ENCODE results near the gene HTRA2.

Gene HTRA2

DNA sequence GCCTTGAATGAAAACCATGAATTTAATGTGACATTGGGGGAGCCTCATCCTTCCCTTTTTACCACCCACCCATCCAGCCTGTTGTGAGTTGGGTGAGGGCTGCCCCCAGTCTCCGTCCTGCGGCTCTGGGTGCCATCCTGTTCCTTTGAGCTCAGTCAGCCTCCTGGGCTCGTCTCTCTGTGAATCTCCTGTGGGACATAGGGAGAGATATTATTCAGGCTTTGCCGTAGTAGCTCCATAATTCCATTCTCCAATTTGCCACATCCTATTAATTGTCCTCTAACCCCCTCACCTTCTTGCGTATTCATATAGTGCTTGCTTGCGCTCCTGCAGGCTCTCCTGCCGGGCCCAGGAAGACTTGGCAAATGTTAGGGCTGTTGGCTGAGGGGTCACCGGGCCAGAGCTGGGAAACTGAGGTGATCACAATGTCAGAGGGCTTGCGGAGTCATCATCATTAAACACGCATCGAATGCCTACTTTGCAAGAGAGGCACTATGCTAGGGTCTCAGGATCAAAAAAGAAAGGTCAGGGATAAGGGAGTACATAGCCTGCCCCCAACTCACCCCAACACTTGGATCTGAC lies 3.0 kb upstream of the HTRA2 start:
- Histone ChIP-seq H3K9ac (ENCODE audit: low read length) (no peak overlapping the region), H3K4me1 (ENCODE audit: insufficient read depth, low read length) (peaks cover 25% of the 10 kb centered on the region), H3K27me3 (ENCODE audit: control insufficient read depth in 1 of 2, insufficient read depth in 2 of 2, low read length in 2 of 2) (no peaks in the 10 kb centered on the region), H3K27ac (ENCODE audit: low read depth, low read length) (no peak overlapping the region), H3K9me3 (ENCODE audit: low read length) (no peaks in the 10 kb centered on the region), H3K36me3 (ENCODE audit: insufficient read depth, low read length) (peaks cover 36% of the 10 kb centered on the region), H3K4me3 (ENCODE audit: low read depth in 1 of 2, low read length in 2 of 2) (no peak overlapping the region)

DNA sequence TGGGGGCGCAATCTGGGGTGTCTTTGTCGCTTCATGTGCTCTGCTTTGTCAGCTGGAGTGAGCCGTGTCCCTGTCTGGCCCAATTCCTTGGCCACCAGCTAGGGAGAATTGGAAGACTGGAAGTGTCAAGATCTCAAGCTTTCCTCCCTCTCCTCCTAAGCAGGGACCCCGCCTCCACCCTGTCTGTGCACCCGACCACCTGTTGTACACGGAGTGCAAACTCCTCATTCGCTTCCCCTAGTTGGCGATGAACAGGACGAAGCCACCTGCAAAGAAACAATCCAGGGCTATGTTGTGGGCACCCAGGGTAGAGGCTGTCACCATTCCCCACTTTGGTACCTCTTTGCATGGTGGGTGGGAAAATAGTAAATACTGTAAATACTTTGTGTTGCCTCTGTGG lies 2.0 kb upstream of the HTRA2 start:
- peaks cover 46% of the 10 kb centered on the region for H3K36me3 ChIP-seq (ENCODE audit: insufficient read depth, low read length)
- H3K27ac ChIP-seq (ENCODE audit: low read depth, low read length), result no peak overlapping the region
- H3K4me3 ChIP-seq (ENCODE audit: low read depth in 1 of 2, low read length in 2 of 2), result no peak overlapping the region
- H3K9me3 ChIP-seq (ENCODE audit: low read length), result no peaks in the 10 kb centered on the region
- H3K9ac ChIP-seq (ENCODE audit: low read length), result no peak overlapping the region
- H3K4me1 ChIP-seq (ENCODE audit: insufficient read depth, low read length), result peaks cover 25% of the 10 kb centered on the region
- no peaks in the 10 kb centered on the region for H3K27me3 ChIP-seq (ENCODE audit: control insufficient read depth in 1 of 2, insufficient read depth in 2 of 2, low read length in 2 of 2)

DNA sequence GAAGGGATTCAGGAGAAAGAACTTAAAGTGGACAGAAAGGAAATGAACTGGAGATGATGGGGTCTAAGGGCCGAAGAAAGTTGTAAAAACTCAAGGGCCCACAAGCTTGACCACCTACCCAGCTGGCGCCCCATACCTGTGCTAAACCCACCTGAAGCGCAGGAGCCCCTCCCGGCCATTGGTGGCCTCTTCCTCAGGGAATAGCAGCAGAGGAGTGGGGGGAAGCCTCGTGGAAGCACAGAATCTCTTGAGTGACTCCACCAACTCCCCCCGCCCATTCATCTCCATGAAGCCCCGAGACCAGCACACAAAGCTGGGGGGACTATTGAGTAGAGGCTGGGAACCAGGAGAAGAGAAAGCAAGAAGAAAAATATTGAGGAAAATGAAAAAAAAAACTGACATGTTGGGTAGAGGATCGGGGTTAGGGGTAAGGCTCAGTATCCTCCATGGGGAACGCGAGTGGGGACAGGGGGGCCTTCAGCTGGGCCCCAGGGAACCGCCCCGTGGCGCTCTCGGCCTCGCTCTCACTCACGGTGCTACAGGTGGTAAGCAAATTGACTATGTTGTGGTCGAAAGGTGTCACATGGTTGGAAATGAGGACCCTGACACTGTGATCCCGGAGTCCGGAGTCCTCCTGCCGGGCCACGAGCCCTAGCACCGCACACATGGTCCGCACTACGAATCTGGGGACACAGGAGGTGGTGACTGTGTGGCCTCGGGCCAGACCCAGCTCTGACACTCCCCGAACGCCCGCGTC lies 955 bp upstream of the HTRA2 start:
- Histone ChIP-seq H3K9ac (ENCODE audit: low read length) (peak overlapping the region; percentile 94), H3K9me3 (ENCODE audit: low read length) (no peaks in the 10 kb centered on the region), H3K27me3 (ENCODE audit: control insufficient read depth in 1 of 2, insufficient read depth in 2 of 2, low read length in 2 of 2) (no peaks in the 10 kb centered on the region), H3K36me3 (ENCODE audit: insufficient read depth, low read length) (peaks cover 46% of the 10 kb centered on the region), H3K4me1 (ENCODE audit: insufficient read depth, low read length) (peaks cover 25% of the 10 kb centered on the region), H3K4me3 (ENCODE audit: low read depth in 1 of 2, low read length in 2 of 2) (peak overlapping the region; percentile 59 to 97), H3K27ac (ENCODE audit: low read depth, low read length) (peak overlapping the region; percentile 88)

GRCh38 chr2:74530239-74531187 lies 780 bp downstream of the HTRA2 start:
- Histone ChIP-seq H3K4me1 (ENCODE audit: insufficient read depth, low read length) (peaks cover 25% of the 10 kb centered on the region), H3K9ac (ENCODE audit: low read length) (peak overlapping the region; percentile 32), H3K36me3 (ENCODE audit: insufficient read depth, low read length) (peaks cover 45% of the 10 kb centered on the region), H3K4me3 (ENCODE audit: low read depth in 1 of 2, low read length in 2 of 2) (peak overlapping the region; percentile 70 to 97), H3K9me3 (ENCODE audit: low read length) (no peaks in the 10 kb centered on the region), H3K27me3 (ENCODE audit: control insufficient read depth in 1 of 2, insufficient read depth in 2 of 2, low read length in 2 of 2) (no peaks in the 10 kb centered on the region), H3K27ac (ENCODE audit: low read depth, low read length) (peak overlapping the region; percentile 80)

DNA sequence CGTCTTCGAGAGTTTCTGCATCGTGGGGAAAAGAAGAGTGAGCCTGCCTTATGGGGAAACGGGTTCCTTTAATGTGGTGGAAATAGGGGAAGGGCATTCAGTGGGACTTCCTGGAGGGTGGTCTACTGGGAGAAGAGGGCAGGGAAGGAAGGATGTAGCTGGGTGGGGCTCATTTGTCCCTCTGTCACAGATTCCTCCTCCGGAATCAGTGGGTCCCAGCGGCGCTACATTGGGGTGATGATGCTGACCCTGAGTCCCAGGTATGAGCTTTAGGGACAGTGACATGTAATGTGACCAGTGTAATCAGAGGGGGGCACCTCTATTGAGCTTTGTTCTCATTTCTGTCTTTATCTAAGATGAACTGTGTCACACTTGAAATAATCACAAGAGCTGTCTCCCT lies 1.9 kb downstream of the HTRA2 start:
- Histone ChIP-seq H3K4me3 (ENCODE audit: low read depth in 1 of 2, low read length in 2 of 2) (no peak overlapping the region), H3K27ac (ENCODE audit: low read depth, low read length) (no peak overlapping the region), H3K36me3 (ENCODE audit: insufficient read depth, low read length) (peaks cover 34% of the 10 kb centered on the region), H3K27me3 (ENCODE audit: control insufficient read depth in 1 of 2, insufficient read depth in 2 of 2, low read length in 2 of 2) (no peaks in the 10 kb centered on the region), H3K4me1 (ENCODE audit: insufficient read depth, low read length) (peaks cover 25% of the 10 kb centered on the region), H3K9me3 (ENCODE audit: low read length) (no peaks in the 10 kb centered on the region), H3K9ac (ENCODE audit: low read length) (no peak overlapping the region)

- Histone ChIP-seq H3K4me3 (ENCODE audit: low read depth in 1 of 2, low read length in 2 of 2) (no peak overlapping the region), H3K9me3 (ENCODE audit: low read length) (no peaks in the 10 kb centered on the region), H3K27ac (ENCODE audit: low read depth, low read length) (no peak overlapping the region), H3K36me3 (ENCODE audit: insufficient read depth, low read length) (peaks cover 28% of the 10 kb centered on the region), H3K27me3 (ENCODE audit: control insufficient read depth in 1 of 2, insufficient read depth in 2 of 2, low read length in 2 of 2) (no peaks in the 10 kb centered on the region), H3K4me1 (ENCODE audit: insufficient read depth, low read length) (peaks cover 25% of the 10 kb centered on the region), H3K9ac (ENCODE audit: low read length) (no peak overlapping the region)
Measured at GRCh38 chr2:74532222-74532621, 2.5 kb downstream of the HTRA2 start.

GRCh38 chr2:74533464-74533863 lies 3.7 kb downstream of the HTRA2 start:
- H3K4me1 ChIP-seq (ENCODE audit: insufficient read depth, low read length), result peaks cover 16% of the 10 kb centered on the region
- H3K9ac ChIP-seq (ENCODE audit: low read length), result no peak overlapping the region
- H3K36me3 ChIP-seq (ENCODE audit: insufficient read depth, low read length), result peaks cover 16% of the 10 kb centered on the region

GRCh38 chr2:74534411-74534810 lies 4.7 kb downstream of the HTRA2 start:
- Histone ChIP-seq H3K27ac (ENCODE audit: low read depth, low read length) (no peak overlapping the region), H3K27me3 (ENCODE audit: control insufficient read depth in 1 of 2, insufficient read depth in 2 of 2, low read length in 2 of 2) (no peaks in the 10 kb centered on the region), H3K36me3 (ENCODE audit: insufficient read depth, low read length) (peaks cover 16% of the 10 kb centered on the region), H3K4me3 (ENCODE audit: low read depth in 1 of 2, low read length in 2 of 2) (no peak overlapping the region), H3K9ac (ENCODE audit: low read length) (no peak overlapping the region), H3K4me1 (ENCODE audit: insufficient read depth, low read length) (peaks cover 11% of the 10 kb centered on the region), H3K9me3 (ENCODE audit: low read length) (no peaks in the 10 kb centered on the region)

More at GRCh38 chr2:74533464-74533863, 3.7 kb downstream of the HTRA2 start:
- Histone ChIP-seq H3K9me3 (ENCODE audit: low read length) (no peaks in the 10 kb centered on the region), H3K27me3 (ENCODE audit: control insufficient read depth in 1 of 2, insufficient read depth in 2 of 2, low read length in 2 of 2) (no peaks in the 10 kb centered on the region), H3K27ac (ENCODE audit: low read depth, low read length) (no peak overlapping the region), H3K4me3 (ENCODE audit: low read depth in 1 of 2, low read length in 2 of 2) (no peak overlapping the region)

DNA sequence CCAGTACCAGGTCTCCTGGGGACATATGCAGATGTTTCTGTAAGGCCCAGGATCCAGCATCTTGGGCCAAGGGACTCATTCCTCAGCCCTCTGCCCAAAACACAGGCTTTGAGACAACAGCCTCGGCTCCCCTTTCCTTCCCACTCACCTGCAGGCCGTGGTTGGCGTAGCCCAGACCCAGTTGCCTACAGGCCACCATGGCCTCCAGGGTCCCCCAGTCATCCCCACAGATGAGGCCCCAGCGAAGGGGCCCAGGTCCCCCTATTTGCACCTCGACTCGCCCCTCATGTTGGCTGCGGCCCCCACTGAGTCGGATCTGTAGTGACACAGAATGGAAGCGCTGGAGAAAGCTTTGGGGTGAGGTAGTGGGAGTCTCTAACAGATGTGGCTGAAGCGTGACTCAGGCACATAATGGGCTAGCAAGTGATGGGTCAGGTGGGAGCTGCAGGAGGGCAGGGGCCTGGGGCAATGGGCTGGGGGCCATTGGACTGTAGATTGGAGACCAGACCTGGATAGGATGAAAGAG lies 5.8 kb downstream of the HTRA2 start:
- H3K4me1 ChIP-seq (ENCODE audit: insufficient read depth, low read length), result peaks cover 11% of the 10 kb centered on the region
- H3K36me3 ChIP-seq (ENCODE audit: insufficient read depth, low read length), result peaks cover 16% of the 10 kb centered on the region
- H3K9ac ChIP-seq (ENCODE audit: low read length), result no peak overlapping the region
- no peak overlapping the region for H3K4me3 ChIP-seq (ENCODE audit: low read depth in 1 of 2, low read length in 2 of 2)
- no peak overlapping the region for H3K27ac ChIP-seq (ENCODE audit: low read depth, low read length)
- no peaks in the 10 kb centered on the region for H3K9me3 ChIP-seq (ENCODE audit: low read length)
- no peaks in the 10 kb centered on the region for H3K27me3 ChIP-seq (ENCODE audit: control insufficient read depth in 1 of 2, insufficient read depth in 2 of 2, low read length in 2 of 2)

DNA sequence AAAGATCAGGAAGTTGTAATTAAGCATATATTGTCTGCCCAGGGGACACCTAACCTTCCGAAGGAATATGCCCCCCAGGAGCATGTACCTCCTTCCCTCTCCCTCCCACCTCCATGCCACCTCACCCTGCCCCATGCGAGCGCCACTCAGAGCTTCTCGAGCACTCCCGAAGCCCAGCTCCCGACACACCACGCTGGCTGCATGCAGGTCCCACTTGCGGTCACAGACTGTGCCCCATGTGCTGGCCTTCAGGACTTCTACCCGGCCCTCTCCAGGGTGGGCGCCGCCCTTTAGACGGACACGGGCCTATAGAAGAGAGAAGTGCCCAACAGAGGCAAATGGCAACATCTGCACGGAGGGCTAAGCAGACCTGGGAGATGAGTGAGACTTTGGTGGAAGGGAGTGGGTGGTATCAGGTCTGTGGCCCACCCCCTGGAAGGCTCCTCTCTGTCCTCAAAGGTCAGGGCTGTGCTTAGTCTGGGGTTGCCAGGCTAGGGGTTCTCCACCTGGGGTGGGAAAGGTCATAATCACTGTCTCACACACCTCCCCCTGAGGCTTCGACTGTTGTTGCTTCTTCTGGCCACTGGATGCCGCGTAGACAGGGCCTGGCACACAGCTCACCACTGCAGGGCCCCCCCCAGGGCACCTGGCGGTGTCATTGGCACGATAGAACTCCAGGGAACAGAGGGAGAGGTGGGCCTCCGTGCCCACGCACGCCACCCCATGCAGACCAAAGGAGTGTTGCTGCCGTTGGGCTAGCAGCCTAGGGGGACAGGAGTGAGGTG lies 6.6 kb downstream of the HTRA2 start:
- no peaks in the 10 kb centered on the region for H3K27me3 ChIP-seq (ENCODE audit: control insufficient read depth in 1 of 2, insufficient read depth in 2 of 2, low read length in 2 of 2)
- peaks cover 13% of the 10 kb centered on the region for H3K36me3 ChIP-seq (ENCODE audit: insufficient read depth, low read length)
- H3K4me1 ChIP-seq (ENCODE audit: insufficient read depth, low read length), result peaks cover 3% of the 10 kb centered on the region
- no peak overlapping the region for H3K27ac ChIP-seq (ENCODE audit: low read depth, low read length)
- no peak overlapping the region for H3K9ac ChIP-seq (ENCODE audit: low read length)
- no peaks in the 10 kb centered on the region for H3K9me3 ChIP-seq (ENCODE audit: low read length)
- no peak overlapping the region for H3K4me3 ChIP-seq (ENCODE audit: low read depth in 1 of 2, low read length in 2 of 2)
